Neural cell (in vitro differentiated cells): ENCODE results near the gene RAC2. TPM values are rescaled to one million over a fixed set of nuclear protein-coding genes. Genes with fewer than 3 reads are reported as not detected.

Experiments
- H2AFZ ChIP-seq: fragments of 200-600, 300-800 bp; sonication (generic), shearing (Covaris generic); 2 replicates; pipeline ENCODE4 v1.6.0; 2014; ENCODE audit warnings: low read depth, mild to moderate bottlenecking, antibody characterized with exemption, low read length, moderate library complexity
- H3F3A ChIP-seq: fragments of 200-600 bp; shearing (Covaris generic); 2 replicates; pipeline ENCODE4 v1.6.1; 2016; ENCODE audit warnings: mild to moderate bottlenecking, moderate library complexity, mixed read lengths, antibody characterized with exemption, low read length; ENCODE audit not compliant: insufficient read depth, poor library complexity, severe bottlenecking
- H3K27ac ChIP-seq: fragments of 200-600, 300-800 bp; sonication (generic), shearing (Covaris generic); 2 replicates; pipeline ENCODE4 v1.5.1; 2014; ENCODE audit warnings: mild to moderate bottlenecking, low read length, moderate library complexity
- H3K27me3 ChIP-seq: fragments of 300-800, 200-600 bp; sonication (generic), shearing (Covaris generic); 2 replicates; pipeline ENCODE4 v1.6.0; 2014; ENCODE audit warnings: mild to moderate bottlenecking, low read depth, low read length, moderate library complexity; ENCODE audit not compliant: insufficient read depth
- H3K36me3 ChIP-seq: fragments of 300-800, 200-600 bp; sonication (generic), shearing (Covaris generic); 2 replicates; pipeline ENCODE4 v1.5.1; 2014; ENCODE audit warnings: mild to moderate bottlenecking, antibody characterized with exemption, low read length, moderate library complexity; ENCODE audit not compliant: insufficient read depth
- H3K4me2 ChIP-seq: fragments of 300-800, 200-600 bp; sonication (generic), shearing (Covaris generic); 2 replicates; pipeline ENCODE4 v1.6.0; 2014; ENCODE audit warnings: mild to moderate bottlenecking, low read length
- H3K4me3 ChIP-seq: fragments of 300-800, 200-600 bp; sonication (generic), shearing (Covaris generic); 2 replicates; pipeline ENCODE4 v1.5.1; 2014; ENCODE audit warnings: mild to moderate bottlenecking, low read length, moderate library complexity
- H3K79me2 ChIP-seq: fragments of 200-600 bp; shearing (Covaris generic); replicated peaks from 2 replicates; pipeline ENCODE4 v1.6.0; 2014; ENCODE audit warnings: mild to moderate bottlenecking, low read length, moderate library complexity; ENCODE audit not compliant: insufficient read depth
- H3K9ac ChIP-seq: fragments of 300-800, 200-600 bp; sonication (generic), shearing (Covaris generic); 2 replicates; pipeline ENCODE4 v1.6.1; 2016; ENCODE audit warnings: mild to moderate bottlenecking, low read length, mixed read lengths
- H3K9me2 ChIP-seq: fragments of 200-600 bp; shearing (Covaris generic); 2 replicates; pipeline ENCODE4 v1.6.1; 2016; ENCODE audit warnings: mild to moderate bottlenecking, low read length, mixed read lengths; ENCODE audit not compliant: insufficient read depth
- H3K9me3 ChIP-seq: fragments of 200-600, 300-800 bp; sonication (generic), shearing (Covaris generic); 2 replicates; pipeline ENCODE4 v1.6.1; 2016; ENCODE audit warnings: mild to moderate bottlenecking, mixed run types, low read length, moderate library complexity, mixed read lengths
- H4K20me1 ChIP-seq: fragments of 200-600 bp; shearing (Covaris generic); 2 replicates; pipeline ENCODE4 v1.6.1; 2016; ENCODE audit warnings: mild to moderate bottlenecking, mixed run types; ENCODE audit not compliant: insufficient read depth
- EP300 ChIP-seq: fragments of 450-650 bp; conservative IDR thresholded peaks from 2 replicates; pipeline ENCODE4 v1.6.1; 2014; ENCODE audit warnings: antibody characterized with exemption, mild to moderate bottlenecking, moderate library complexity; ENCODE audit not compliant: poor library complexity, severe bottlenecking
- EZH2 ChIP-seq: fragments of 200-600, 300-800 bp; shearing (Covaris generic), sonication (generic); IDR thresholded peaks from 2 replicates; pipeline ENCODE4 v1.6.1; 2014; ENCODE audit warnings: antibody characterized with exemption, low read length, borderline replicate concordance, mild to moderate bottlenecking; ENCODE audit not compliant: insufficient read depth, poor library complexity, severe bottlenecking
- MXI1 ChIP-seq: fragments of 450-650 bp; conservative IDR thresholded peaks from 2 replicates; pipeline ENCODE4 v1.6.1; 2014; ENCODE audit warnings: antibody characterized with exemption, mild to moderate bottlenecking; ENCODE audit not compliant: poor library complexity, severe bottlenecking
- POLR2AphosphoS5 ChIP-seq: IDR thresholded peaks from 2 replicates; pipeline ENCODE4 v1.6.1; 2012
- RAD21 ChIP-seq: fragments of 450-650 bp; conservative IDR thresholded peaks from 2 replicates; pipeline ENCODE4 v1.6.1; 2014; ENCODE audit warnings: antibody characterized with exemption, mild to moderate bottlenecking, moderate library complexity
- SMC3 ChIP-seq: fragments of 450-650 bp; conservative IDR thresholded peaks from 2 replicates; pipeline ENCODE4 v1.6.1; 2014; ENCODE audit warnings: antibody characterized with exemption, mild to moderate bottlenecking, moderate library complexity; ENCODE audit not compliant: poor library complexity
- TAF1 ChIP-seq: IDR thresholded peaks from 2 replicates; pipeline ENCODE4 v1.6.1; 2012; ENCODE audit warnings: low read depth
- polyA plus RNA-seq: library from polyadenylated mRNA; depleted of rRNA; stranded (reverse); fragments of >200 nt; gene quantifications from 2 replicates; pipeline ENCODE4 v1.2.3, GENCODE V29; 2014
- TF ChIP-seq, protein P1 (sequence below): IDR thresholded peaks from 2 replicates; pipeline ENCODE4 v1.6.1; 2012; ENCODE audit warnings: borderline replicate concordance
- TF ChIP-seq, protein P2 (sequence below): fragments of 450-650 bp; IDR thresholded peaks from 2 replicates; pipeline ENCODE4 v1.5.1; 2014; ENCODE audit warnings: antibody characterized with exemption, mild to moderate bottlenecking, moderate library complexity; ENCODE audit not compliant: poor library complexity, severe bottlenecking

Gene RAC2
- polyA plus RNA-seq, 1 donor from 2014 or later = not detected

- Histone ChIP-seq H3K27ac (no peak overlapping the region), H4K20me1 (no peaks in the 10 kb centered on the region), H2AFZ (no peak overlapping the region), H3K9ac (no peak overlapping the region), H3K36me3 (no peaks in the 10 kb centered on the region), H3K79me2 (no peaks in the 10 kb centered on the region), H3K4me2 (no peak overlapping the region), H3K27me3 (no peaks in the 10 kb centered on the region), H3K9me2 (no peaks in the 10 kb centered on the region), H3K4me3 (no peak overlapping the region), H3K9me3 (no peaks in the 10 kb centered on the region), H3F3A (no peaks in the 10 kb centered on the region)
- no peak for TF ChIP-seq RAD21
- TF ChIP-seq MXI1 = no peak
- TF ChIP-seq EZH2 = no peak
- TF ChIP-seq, protein P1, sequence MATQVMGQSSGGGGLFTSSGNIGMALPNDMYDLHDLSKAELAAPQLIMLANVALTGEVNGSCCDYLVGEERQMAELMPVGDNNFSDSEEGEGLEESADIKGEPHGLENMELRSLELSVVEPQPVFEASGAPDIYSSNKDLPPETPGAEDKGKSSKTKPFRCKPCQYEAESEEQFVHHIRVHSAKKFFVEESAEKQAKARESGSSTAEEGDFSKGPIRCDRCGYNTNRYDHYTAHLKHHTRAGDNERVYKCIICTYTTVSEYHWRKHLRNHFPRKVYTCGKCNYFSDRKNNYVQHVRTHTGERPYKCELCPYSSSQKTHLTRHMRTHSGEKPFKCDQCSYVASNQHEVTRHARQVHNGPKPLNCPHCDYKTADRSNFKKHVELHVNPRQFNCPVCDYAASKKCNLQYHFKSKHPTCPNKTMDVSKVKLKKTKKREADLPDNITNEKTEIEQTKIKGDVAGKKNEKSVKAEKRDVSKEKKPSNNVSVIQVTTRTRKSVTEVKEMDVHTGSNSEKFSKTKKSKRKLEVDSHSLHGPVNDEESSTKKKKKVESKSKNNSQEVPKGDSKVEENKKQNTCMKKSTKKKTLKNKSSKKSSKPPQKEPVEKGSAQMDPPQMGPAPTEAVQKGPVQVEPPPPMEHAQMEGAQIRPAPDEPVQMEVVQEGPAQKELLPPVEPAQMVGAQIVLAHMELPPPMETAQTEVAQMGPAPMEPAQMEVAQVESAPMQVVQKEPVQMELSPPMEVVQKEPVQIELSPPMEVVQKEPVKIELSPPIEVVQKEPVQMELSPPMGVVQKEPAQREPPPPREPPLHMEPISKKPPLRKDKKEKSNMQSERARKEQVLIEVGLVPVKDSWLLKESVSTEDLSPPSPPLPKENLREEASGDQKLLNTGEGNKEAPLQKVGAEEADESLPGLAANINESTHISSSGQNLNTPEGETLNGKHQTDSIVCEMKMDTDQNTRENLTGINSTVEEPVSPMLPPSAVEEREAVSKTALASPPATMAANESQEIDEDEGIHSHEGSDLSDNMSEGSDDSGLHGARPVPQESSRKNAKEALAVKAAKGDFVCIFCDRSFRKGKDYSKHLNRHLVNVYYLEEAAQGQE = no peak
- TF ChIP-seq, protein P2, sequence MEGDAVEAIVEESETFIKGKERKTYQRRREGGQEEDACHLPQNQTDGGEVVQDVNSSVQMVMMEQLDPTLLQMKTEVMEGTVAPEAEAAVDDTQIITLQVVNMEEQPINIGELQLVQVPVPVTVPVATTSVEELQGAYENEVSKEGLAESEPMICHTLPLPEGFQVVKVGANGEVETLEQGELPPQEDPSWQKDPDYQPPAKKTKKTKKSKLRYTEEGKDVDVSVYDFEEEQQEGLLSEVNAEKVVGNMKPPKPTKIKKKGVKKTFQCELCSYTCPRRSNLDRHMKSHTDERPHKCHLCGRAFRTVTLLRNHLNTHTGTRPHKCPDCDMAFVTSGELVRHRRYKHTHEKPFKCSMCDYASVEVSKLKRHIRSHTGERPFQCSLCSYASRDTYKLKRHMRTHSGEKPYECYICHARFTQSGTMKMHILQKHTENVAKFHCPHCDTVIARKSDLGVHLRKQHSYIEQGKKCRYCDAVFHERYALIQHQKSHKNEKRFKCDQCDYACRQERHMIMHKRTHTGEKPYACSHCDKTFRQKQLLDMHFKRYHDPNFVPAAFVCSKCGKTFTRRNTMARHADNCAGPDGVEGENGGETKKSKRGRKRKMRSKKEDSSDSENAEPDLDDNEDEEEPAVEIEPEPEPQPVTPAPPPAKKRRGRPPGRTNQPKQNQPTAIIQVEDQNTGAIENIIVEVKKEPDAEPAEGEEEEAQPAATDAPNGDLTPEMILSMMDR = no peak
- TF ChIP-seq TAF1 = no peak
- no peak for TF ChIP-seq EP300
- no peak for TF ChIP-seq SMC3
- no peak for TF ChIP-seq POLR2AphosphoS5
Observed at GRCh38 chr22:37237371-37238268, 6.4 kb downstream of the RAC2 start.

- H2AFZ ChIP-seq = no peak overlapping the region
- H3F3A ChIP-seq = no peaks in the 10 kb centered on the region
- no peaks in the 10 kb centered on the region for H3K36me3 ChIP-seq
Observed at GRCh38 chr22:37235897-37236607, 8.0 kb downstream of the RAC2 start.

More at GRCh38 chr22:37235897-37236607, 8.0 kb downstream of the RAC2 start:
- Histone ChIP-seq H3K79me2 (no peaks in the 10 kb centered on the region), H3K9ac (no peak overlapping the region), H3K27ac (no peak overlapping the region), H3K9me3 (no peaks in the 10 kb centered on the region), H3K27me3 (no peaks in the 10 kb centered on the region), H3K4me2 (no peak overlapping the region), H3K9me2 (no peaks in the 10 kb centered on the region), H3K4me3 (no peak overlapping the region), H4K20me1 (no peaks in the 10 kb centered on the region)
- no peak for TF ChIP-seq EZH2
